Upper lobe of right lung (tissue), 1 donor: ENCODE results near the gene NEURL1B. TPM values are rescaled to one million over a fixed set of nuclear protein-coding genes. Genes with fewer than 3 reads are reported as not detected.

Experiments used
- ATAC-seq: fragments of 200-7000 bp; cut with Tn5 transposase; one replicate; pipeline ENCODE4 v1.9.1; 2020; ENCODE audit warnings: mild to moderate bottlenecking, moderate library complexity
- DNase-seq: peaks from one replicate; pipeline ENCODE4 v3.0.0-alpha.2; 2020
- H3K27ac ChIP-seq: fragments of 200-600 bp; one replicate; pipeline ENCODE4 v1.8.0; 2022
- H3K27me3 ChIP-seq: fragments of 200-600 bp; one replicate; pipeline ENCODE4 v1.8.0; 2022; ENCODE audit warnings: mild to moderate bottlenecking
- H3K36me3 ChIP-seq: fragments of 200-600 bp; one replicate; pipeline ENCODE4 v1.8.0; 2022
- H3K4me1 ChIP-seq: fragments of 200-600 bp; one replicate; pipeline ENCODE4 v1.8.0; 2022
- H3K4me3 ChIP-seq: fragments of 200-600 bp; one replicate; pipeline ENCODE4 v1.8.0; 2022; ENCODE audit warnings: mild to moderate bottlenecking
- H3K9me3 ChIP-seq: fragments of 200-600 bp; one replicate; pipeline ENCODE4 v1.8.0; 2022
- CTCF ChIP-seq: fragments of 200-600 bp; IDR thresholded peaks from one replicate; pipeline ENCODE4 v1.8.0; 2022; ENCODE audit warnings: antibody characterized with exemption
- intact Hi-C: fragments of 100-400 bp; cut with DNase I; formaldehyde crosslinking; loops from one replicate; pipeline ENCODE4 v1.11.0; 2022
- total RNA-seq: library from RNA; stranded (reverse); fragmentation: NEBNext Ultra II Directional; extraction: Animal tissue kit (Norgen Biotek cat#: 25700); gene quantifications from one replicate; pipeline ENCODE4 v1.2.1, GENCODE V29; 2021
- donor health status: DM: no; HTN: yes; CAD: no; lungs with severe emphysema.

Gene NEURL1B
- total RNA-seq, 1 donor from 2014 or later, result 25.0 TPM

- Histone ChIP-seq H3K4me3 (no peak overlapping the region), H3K9me3 (no peaks in the 10 kb centered on the region), H3K4me1 (peaks cover 41% of the 10 kb centered on the region), H3K36me3 (no peaks in the 10 kb centered on the region), H3K27ac (peak overlapping the region; percentile 81), H3K27me3 (no peaks in the 10 kb centered on the region)
- peak; percentile 89 for TF ChIP-seq CTCF
- intact Hi-C loops, result loop anchor here (5.0 kb wide), 2 partner anchors 53 to 218 kb away; no protein-coding TSS in a partner anchor
- peak; percentile 90 for DNase-seq
- ATAC-seq, result peak; percentile 89
Observed at GRCh38 chr5:172714491-172715420, 73.7 kb downstream of the NEURL1B start.

- no peaks in the 10 kb centered on the region for H3K9me3 ChIP-seq
- DNase-seq, result no peak
- TF ChIP-seq CTCF, result no peak
- peaks cover 44% of the 10 kb centered on the region for H3K4me1 ChIP-seq
- no peak for ATAC-seq
- peak overlapping the region; percentile 81 for H3K27ac ChIP-seq
- intact Hi-C loops, result loop anchor here (5.0 kb wide), 2 partner anchors 52 to 217 kb away; no protein-coding TSS in a partner anchor
- H3K36me3 ChIP-seq, result no peaks in the 10 kb centered on the region
- H3K4me3 ChIP-seq, result no peak overlapping the region
- H3K27me3 ChIP-seq, result no peaks in the 10 kb centered on the region
Observed at GRCh38 chr5:172715421-172715780, 74.3 kb downstream of the NEURL1B start.

- Histone ChIP-seq H3K27me3 (no peaks in the 10 kb centered on the region), H3K9me3 (no peaks in the 10 kb centered on the region), H3K36me3 (no peaks in the 10 kb centered on the region), H3K4me1 (peaks cover 51% of the 10 kb centered on the region), H3K27ac (peak overlapping the region; percentile 81), H3K4me3 (no peak overlapping the region)
- no peak for TF ChIP-seq CTCF
- intact Hi-C loops, result loop anchor here (5.0 kb wide), 2 partner anchors 51 to 216 kb away; no protein-coding TSS in a partner anchor
- ATAC-seq (no peak), DNase-seq (no peak)
Observed at GRCh38 chr5:172715931-172716682, 75.0 kb downstream of the NEURL1B start.

- DNase-seq, result peak; percentile 93
- H3K27ac ChIP-seq, result peak overlapping the region; percentile 81
- H3K27me3 ChIP-seq, result no peaks in the 10 kb centered on the region
- no peak overlapping the region for H3K4me3 ChIP-seq
- H3K4me1 ChIP-seq, result peaks cover 57% of the 10 kb centered on the region
- TF ChIP-seq CTCF, result peak; percentile 78
- ATAC-seq, result peak; percentile 73
- H3K36me3 ChIP-seq, result no peaks in the 10 kb centered on the region
- intact Hi-C loops, result loop anchor here (5.0 kb wide), 2 partner anchors 50 to 215 kb away; no protein-coding TSS in a partner anchor
- H3K9me3 ChIP-seq, result no peaks in the 10 kb centered on the region
Observed at GRCh38 chr5:172716796-172717313, 75.8 kb downstream of the NEURL1B start.

GRCh38 chr5:172717481-172718195, 76.6 kb downstream of the NEURL1B start:
- peaks cover 65% of the 10 kb centered on the region for H3K4me1 ChIP-seq
- ATAC-seq, result no peak
- no peaks in the 10 kb centered on the region for H3K27me3 ChIP-seq
- intact Hi-C loops, result loop anchor here (5.0 kb wide), 2 partner anchors 50 to 215 kb away; no protein-coding TSS in a partner anchor
- no peak for TF ChIP-seq CTCF
- DNase-seq, result no peak
- no peaks in the 10 kb centered on the region for H3K9me3 ChIP-seq
- H3K4me3 ChIP-seq, result no peak overlapping the region
- H3K36me3 ChIP-seq, result no peaks in the 10 kb centered on the region
- peak overlapping the region; percentile 81 for H3K27ac ChIP-seq
